ENCODE measurements around the gene ADAMTS4. TPM values are rescaled to one million over a fixed set of nuclear protein-coding genes. Genes with fewer than 3 reads are reported as not detected.

Gene ADAMTS4
- total RNA-seq, 4 donors from 2014 or later, result 0.93 to 9.9 (median 6.3) TPM

DNA sequence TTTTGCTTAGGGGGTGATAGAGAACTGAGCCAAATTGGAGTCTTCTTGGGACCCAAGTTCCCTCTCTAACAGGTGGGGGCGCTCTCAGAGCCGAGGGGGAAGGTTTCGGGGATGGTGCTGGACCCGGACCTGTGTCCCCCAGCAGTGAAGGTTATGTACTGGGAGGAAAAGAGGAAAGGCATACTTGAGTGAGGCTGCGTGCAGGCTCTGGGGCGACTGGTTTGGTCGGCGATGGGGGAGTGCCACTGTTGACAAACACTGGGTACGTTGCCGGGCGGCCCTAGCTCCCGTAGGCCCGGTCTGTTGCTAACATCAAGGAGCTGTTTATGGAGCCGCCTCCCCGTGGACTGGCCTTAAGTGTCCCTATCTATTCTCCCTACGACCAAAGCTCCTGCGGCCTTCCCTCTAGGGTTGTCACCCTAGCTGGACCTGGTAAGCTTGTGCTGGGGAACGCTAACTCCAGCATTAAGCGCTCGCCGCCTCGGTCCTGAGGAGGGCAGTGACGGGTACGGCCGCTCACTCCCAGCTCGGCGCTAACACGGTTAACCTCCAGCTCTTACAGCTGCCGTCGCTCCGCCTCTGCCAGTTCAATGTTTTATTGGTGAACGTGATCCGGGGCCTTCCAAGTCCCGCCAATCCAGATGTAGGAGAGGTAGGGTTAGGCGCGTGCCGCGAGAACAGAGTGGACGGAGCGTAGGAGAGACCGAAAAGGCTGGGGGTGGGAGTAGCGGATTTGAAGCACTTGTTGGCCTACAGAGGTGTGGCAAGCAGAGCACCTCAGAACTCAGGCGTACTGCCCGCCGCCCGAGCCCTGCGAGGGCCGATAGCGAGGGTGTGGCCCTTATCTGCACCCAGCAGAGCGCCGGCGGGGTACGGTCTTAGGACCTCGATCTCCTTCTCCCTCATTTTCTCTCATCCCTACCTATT lies 32.8 kb downstream of the ADAMTS4 start, which contains the start of gene PPOX:
PPOX (plus strand) TSS at position 685 of the 927 bp plus-strand sequence. CDS start 422 bp downstream, outside the sequence.
- Histone ChIP-seq H3K27me3 (no peaks in the 10 kb centered on the region), H3K4me1 (peaks cover 35% of the 10 kb centered on the region), H3K27ac (peak within 1 kb of the TSS; percentile 87), H3K4me3 (peak within 1 kb of the TSS; percentile 81), H3K9me3 (no peaks in the 10 kb centered on the region), H3K36me3 (peaks cover 58% of the 10 kb centered on the region)
- under 1% methylated on average over 41 of the region's 54 CpGs for WGBS
- TF ChIP-seq, protein P1, sequence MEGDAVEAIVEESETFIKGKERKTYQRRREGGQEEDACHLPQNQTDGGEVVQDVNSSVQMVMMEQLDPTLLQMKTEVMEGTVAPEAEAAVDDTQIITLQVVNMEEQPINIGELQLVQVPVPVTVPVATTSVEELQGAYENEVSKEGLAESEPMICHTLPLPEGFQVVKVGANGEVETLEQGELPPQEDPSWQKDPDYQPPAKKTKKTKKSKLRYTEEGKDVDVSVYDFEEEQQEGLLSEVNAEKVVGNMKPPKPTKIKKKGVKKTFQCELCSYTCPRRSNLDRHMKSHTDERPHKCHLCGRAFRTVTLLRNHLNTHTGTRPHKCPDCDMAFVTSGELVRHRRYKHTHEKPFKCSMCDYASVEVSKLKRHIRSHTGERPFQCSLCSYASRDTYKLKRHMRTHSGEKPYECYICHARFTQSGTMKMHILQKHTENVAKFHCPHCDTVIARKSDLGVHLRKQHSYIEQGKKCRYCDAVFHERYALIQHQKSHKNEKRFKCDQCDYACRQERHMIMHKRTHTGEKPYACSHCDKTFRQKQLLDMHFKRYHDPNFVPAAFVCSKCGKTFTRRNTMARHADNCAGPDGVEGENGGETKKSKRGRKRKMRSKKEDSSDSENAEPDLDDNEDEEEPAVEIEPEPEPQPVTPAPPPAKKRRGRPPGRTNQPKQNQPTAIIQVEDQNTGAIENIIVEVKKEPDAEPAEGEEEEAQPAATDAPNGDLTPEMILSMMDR (IDR thresholded peaks at IDR 0.05), result peak in 1 of 2 donors; percentile 4
- TF ChIP-seq POLR2A (IDR thresholded peaks at IDR 0.05) (peak in 1 of 2 donors; percentile 71), POLR2AphosphoS5 (IDR thresholded peaks at IDR 0.05) (peak; percentile 39 to 84 (median 76)), EP300 (IDR thresholded peaks at IDR 0.05) (no peak)
- peak; percentile 98 to 99 for DNase-seq (ENCODE audit: low spot score in 2 of 2)

DNA sequence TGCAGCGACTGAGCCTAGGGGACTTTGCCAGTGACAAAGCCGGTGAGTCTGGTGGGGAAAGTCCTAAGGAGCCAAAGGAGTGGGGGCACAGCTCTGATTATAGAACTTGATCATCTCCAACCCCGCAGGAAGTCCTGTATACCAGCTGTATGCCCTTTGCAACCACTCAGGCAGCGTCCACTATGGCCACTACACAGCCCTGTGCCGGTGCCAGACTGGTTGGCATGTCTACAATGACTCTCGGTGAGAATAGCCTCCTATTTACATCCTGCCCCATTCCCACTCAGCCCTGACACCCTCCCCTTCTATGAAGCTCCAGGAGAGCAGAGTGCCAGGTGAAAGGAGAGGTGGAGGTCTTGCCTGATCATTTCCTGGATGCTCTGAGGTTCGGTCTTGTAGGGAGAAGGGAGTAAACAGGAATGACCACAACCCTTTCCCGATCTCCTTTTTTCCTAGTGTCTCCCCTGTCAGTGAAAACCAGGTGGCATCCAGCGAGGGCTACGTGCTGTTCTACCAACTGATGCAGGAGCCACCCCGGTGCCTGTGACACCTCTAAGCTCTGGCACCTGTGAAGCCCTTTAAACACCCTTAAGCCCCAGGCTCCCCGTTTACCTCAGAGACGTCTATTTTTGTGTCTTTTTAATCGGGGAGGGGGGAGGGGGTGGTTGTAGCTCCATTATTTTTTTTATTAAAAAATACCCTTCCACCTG lies 33.8 kb downstream of the ADAMTS4 start:
- peaks cover 45% of the 10 kb centered on the region for H3K4me1 ChIP-seq
- TF ChIP-seq, protein P1 (IDR thresholded peaks at IDR 0.05), result no peak
- TF ChIP-seq POLR2AphosphoS5 (IDR thresholded peaks at IDR 0.05) (no peak), POLR2A (IDR thresholded peaks at IDR 0.05) (no peak), EP300 (IDR thresholded peaks at IDR 0.05) (no peak)
- H3K4me3 ChIP-seq, result peak overlapping the region; percentile 81
- no peaks in the 10 kb centered on the region for H3K9me3 ChIP-seq
- peaks cover 53% of the 10 kb centered on the region for H3K36me3 ChIP-seq
- peak in 1 of 2 donors; percentile 69 for DNase-seq (ENCODE audit: low spot score in 2 of 2)
- H3K27ac ChIP-seq, result peak overlapping the region; percentile 87
- no peaks in the 10 kb centered on the region for H3K27me3 ChIP-seq
- WGBS, result 57% methylated on average over 13 of the region's 14 CpGs

DNA sequence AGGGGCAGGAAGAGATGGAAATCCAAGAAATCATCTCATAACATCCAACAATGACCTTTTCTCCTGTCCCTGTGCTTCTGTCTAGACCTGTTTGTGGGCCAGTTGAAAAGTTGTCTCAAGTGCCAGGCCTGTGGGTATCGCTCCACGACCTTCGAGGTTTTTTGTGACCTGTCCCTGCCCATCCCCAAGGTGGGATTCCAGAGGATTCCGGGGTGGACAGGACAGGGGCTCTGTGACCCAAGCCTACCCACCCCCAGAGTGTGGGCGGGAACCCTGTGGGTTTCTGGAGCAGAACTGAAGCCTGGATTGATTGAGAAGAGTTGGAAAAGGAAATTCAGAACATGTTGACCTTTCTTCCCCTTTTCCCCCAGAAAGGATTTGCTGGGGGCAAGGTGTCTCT lies 35.1 kb downstream of the ADAMTS4 start:
- H3K27me3 ChIP-seq, result no peaks in the 10 kb centered on the region

DNA sequence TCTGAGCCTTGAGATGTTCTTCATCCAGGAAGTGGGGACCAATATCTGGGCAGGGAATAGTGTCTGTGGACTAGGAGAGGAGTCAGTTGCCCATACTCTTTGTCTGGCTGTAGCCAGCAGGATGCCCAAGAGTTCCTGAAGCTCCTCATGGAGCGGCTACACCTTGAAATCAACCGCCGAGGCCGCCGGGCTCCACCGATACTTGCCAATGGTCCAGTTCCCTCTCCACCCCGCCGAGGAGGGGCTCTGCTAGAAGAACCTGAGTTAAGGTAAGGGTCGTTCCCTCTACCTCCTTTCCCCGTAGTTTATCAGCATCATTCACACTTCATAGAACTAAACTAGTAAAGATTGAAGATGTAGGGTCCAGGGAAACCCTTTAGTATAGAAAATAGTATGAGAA lies 36.0 kb downstream of the ADAMTS4 start:
- peaks cover 53% of the 10 kb centered on the region for H3K4me1 ChIP-seq
- no peaks in the 10 kb centered on the region for H3K9me3 ChIP-seq
- peaks cover 41% of the 10 kb centered on the region for H3K36me3 ChIP-seq
- H3K4me3 ChIP-seq, result no peak overlapping the region
- H3K27ac ChIP-seq, result no peak overlapping the region
- peak in 1 of 2 donors; percentile 73 for DNase-seq (ENCODE audit: low spot score in 2 of 2)
- TF ChIP-seq POLR2A (IDR thresholded peaks at IDR 0.05) (no peak), POLR2AphosphoS5 (IDR thresholded peaks at IDR 0.05) (no peak), EP300 (IDR thresholded peaks at IDR 0.05) (no peak)
- TF ChIP-seq, protein P1 (IDR thresholded peaks at IDR 0.05), result no peak
- H3K27me3 ChIP-seq, result no peaks in the 10 kb centered on the region
- WGBS, result 84% methylated on average over 10 of the region's 10 CpGs

More for the DNA sequence above, 35.1 kb downstream of the ADAMTS4 start:
- Histone ChIP-seq H3K9me3 (no peaks in the 10 kb centered on the region), H3K4me1 (peaks cover 51% of the 10 kb centered on the region), H3K4me3 (no peak overlapping the region), H3K36me3 (peaks cover 42% of the 10 kb centered on the region), H3K27ac (no peak overlapping the region)
- 87% methylated on average over 5 of the region's 5 CpGs for WGBS
- TF ChIP-seq, protein P1 (IDR thresholded peaks at IDR 0.05), result no peak
- no peak for TF ChIP-seq POLR2A (IDR thresholded peaks at IDR 0.05)
- TF ChIP-seq POLR2AphosphoS5 (IDR thresholded peaks at IDR 0.05), result no peak
- TF ChIP-seq EP300 (IDR thresholded peaks at IDR 0.05), result no peak
- DNase-seq (ENCODE audit: low spot score in 2 of 2), result peak; percentile 55 to 77

Measured in suprapubic skin (tissue), 4 donors.